Bronchial epithelial cell (primary cell): ENCODE data around the gene TMEM131. TPM values are rescaled to one million over a fixed set of nuclear protein-coding genes. Genes with fewer than 3 reads are reported as not detected.
A peak's percentile ranks its signal among the peaks of the same experiment; 100 is the strongest.

Source experiments
- DNase-seq: peaks from one replicate; pipeline ENCODE4 v3.0.0-alpha.2; 2010; ENCODE audit warnings: low read depth
- FAIRE-seq: peaks from 2 replicates; lab custom pipeline; 2011; peaks lifted over from hg19 to GRCh38; lab: Jason Lieb, UNC
- H3K27me3 ChIP-seq: 2 replicates; pipeline ENCODE4 v1.5.1; 2011; ENCODE audit warnings: low read length; ENCODE audit not compliant: control insufficient read depth, insufficient read depth
- H3K36me3 ChIP-seq: 2 replicates; pipeline ENCODE4 v1.5.1; 2011; ENCODE audit warnings: low read length; ENCODE audit not compliant: control insufficient read depth, insufficient read depth
- H3K4me3 ChIP-seq: 2 replicates; pipeline ENCODE4 v1.5.1; 2011; ENCODE audit warnings: mild to moderate bottlenecking, low read depth, low read length, control low read depth
- CTCF ChIP-seq: IDR thresholded peaks from 2 replicates; pipeline ENCODE4 v1.5.1; 2011; ENCODE audit warnings: mild to moderate bottlenecking, moderate library complexity, low read length, control low read depth, inconsistent platforms; ENCODE audit not compliant: insufficient read depth, severe bottlenecking
- total RNA-seq: library from RNA; depleted of rRNA; stranded (reverse); fragments of >200 nt; gene quantifications from 2 replicates; pipeline ENCODE4 v1.2.1, GENCODE V29; 2014

TMEM131 gene
- total RNA-seq, 1 donor from 2014 or later, result 14.0 TPM

GRCh38 chr2:97945791-97946190, 50.0 kb downstream of the TMEM131 start:
- FAIRE-seq (no peak), DNase-seq (no peak)
- Histone ChIP-seq H3K4me3 (no peak overlapping the region), H3K36me3 (no peaks in the 10 kb centered on the region), H3K27me3 (no peaks in the 10 kb centered on the region)
- no peak for TF ChIP-seq CTCF

- no peak for TF ChIP-seq CTCF
- DNase-seq, result no peak
These were observed 58.9 kb downstream of the TMEM131 start for GRCh38 chr2:97936881-97937280.

GRCh38 chr2:97936199-97936598, 59.5 kb downstream of the TMEM131 start:
- H3K27me3 ChIP-seq, result no peaks in the 10 kb centered on the region
- DNase-seq (peak; percentile 48), FAIRE-seq (no peak)
- H3K36me3 ChIP-seq, result no peaks in the 10 kb centered on the region
- H3K4me3 ChIP-seq, result no peak overlapping the region
- TF ChIP-seq CTCF, result no peak

More at GRCh38 chr2:97936881-97937280, 58.9 kb downstream of the TMEM131 start:
- Histone ChIP-seq H3K27me3 (no peaks in the 10 kb centered on the region), H3K4me3 (no peak overlapping the region), H3K36me3 (no peaks in the 10 kb centered on the region)
- FAIRE-seq, result no peak

GRCh38 chr2:97935719-97936161, 60.0 kb downstream of the TMEM131 start:
- no peaks in the 10 kb centered on the region for H3K27me3 ChIP-seq
- FAIRE-seq (no peak), DNase-seq (peak; percentile 15)
- H3K36me3 ChIP-seq, result no peaks in the 10 kb centered on the region
- H3K4me3 ChIP-seq, result no peak overlapping the region
- TF ChIP-seq CTCF, result no peak

- no peak for DNase-seq
- Histone ChIP-seq H3K36me3 (no peaks in the 10 kb centered on the region), H3K4me3 (no peak overlapping the region), H3K27me3 (no peaks in the 10 kb centered on the region)
- FAIRE-seq, result no peak
- TF ChIP-seq CTCF, result no peak
These were observed 62.6 kb downstream of the TMEM131 start for GRCh38 chr2:97932975-97933662.

- TF ChIP-seq CTCF, result no peak
- H3K36me3 ChIP-seq, result no peaks in the 10 kb centered on the region
- DNase-seq (no peak), FAIRE-seq (no peak)
- H3K27me3 ChIP-seq, result no peaks in the 10 kb centered on the region
- no peak overlapping the region for H3K4me3 ChIP-seq
These were observed 63.9 kb downstream of the TMEM131 start for GRCh38 chr2:97931858-97932225.
